HG03159 (cell line): ENCODE data around the gene ITGB8.

ENCODE experiments used
- ATAC-seq: cut with Tn5 transposase; IDR thresholded peaks from one replicate; pipeline ENCODE4 v1.9.1; 2021; ENCODE audit warnings: mild to moderate bottlenecking, moderate library complexity; ENCODE audit not compliant: unreplicated experiment

The ITGB8 gene

DNA sequence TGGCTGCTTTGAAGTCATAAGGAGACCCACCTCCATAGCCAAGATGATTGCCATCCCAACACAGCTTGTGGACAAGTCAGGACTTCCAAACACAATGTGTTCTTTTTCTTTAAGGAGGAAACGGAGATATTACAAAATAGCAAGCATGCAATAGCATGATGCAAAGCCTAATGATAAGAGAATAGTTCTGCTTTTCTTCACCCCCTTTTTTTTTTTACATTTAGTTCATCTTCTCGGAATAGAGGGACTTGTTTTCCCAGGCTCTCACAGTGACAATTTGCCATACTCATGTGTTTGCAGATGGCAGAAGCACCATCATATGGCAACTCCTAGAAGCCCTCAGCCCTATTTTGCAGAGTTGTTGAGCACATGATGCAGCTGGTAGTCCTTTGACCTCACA, 119.8 kb downstream of the ITGB8 start:
- ATAC-seq = no peak

DNA sequence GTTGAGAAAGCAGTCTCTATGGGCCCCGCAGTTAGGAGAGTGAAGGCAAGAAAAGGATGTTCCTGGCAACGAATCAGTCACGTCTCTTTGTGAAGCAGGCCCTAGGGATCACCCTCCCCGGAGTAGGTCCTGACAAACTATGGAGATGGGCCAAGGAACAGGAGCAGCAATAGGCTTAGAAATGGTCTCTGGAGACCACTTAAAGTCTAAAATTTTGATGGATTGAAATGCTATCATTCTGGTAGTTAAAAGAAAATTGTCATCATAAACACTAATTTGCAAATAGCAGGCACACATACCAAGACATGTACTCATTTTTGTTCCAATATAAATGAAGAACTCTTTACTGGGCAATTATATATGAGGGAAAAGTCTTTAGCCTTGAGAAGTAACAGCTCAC, 123.5 kb downstream of the ITGB8 start:
- no peak for ATAC-seq

DNA sequence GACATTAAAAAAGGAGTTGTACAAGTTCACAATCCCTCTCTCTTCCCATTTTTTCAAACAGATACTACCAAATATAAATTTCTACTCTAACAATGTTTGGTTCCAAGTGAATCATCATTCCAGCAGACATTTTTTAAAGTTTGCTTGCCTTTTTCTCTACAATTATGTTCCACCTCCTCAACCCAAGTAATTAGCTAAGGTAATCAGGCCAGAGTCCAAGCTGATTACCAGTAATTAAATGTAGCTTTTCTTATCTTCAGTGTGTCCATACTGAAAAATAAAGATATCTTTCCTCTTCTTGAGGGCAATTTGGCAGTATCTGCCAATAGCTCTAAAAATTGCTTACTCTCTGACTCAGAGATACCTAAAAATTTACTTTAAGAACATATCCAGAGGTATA, 126.0 kb downstream of the ITGB8 start:
- ATAC-seq = no peak

DNA sequence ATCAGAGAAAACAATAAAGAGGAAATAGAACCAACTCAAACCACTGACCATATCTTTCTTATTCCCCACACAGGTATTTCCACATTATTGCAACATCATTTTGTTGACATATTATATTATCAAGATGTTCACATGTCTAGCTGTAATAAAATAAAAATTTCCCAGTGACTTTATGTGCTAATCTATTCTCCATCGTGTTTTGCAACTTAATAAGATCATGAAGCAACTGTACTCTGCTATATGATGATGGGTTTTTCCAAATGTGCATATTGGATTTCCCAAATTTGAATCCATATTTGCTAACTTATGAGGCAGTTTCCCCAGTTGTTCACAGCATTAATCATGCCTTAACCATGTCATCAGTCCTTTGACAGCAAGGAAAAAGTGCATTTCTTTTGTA, 127.8 kb downstream of the ITGB8 start:
- no peak for ATAC-seq

DNA sequence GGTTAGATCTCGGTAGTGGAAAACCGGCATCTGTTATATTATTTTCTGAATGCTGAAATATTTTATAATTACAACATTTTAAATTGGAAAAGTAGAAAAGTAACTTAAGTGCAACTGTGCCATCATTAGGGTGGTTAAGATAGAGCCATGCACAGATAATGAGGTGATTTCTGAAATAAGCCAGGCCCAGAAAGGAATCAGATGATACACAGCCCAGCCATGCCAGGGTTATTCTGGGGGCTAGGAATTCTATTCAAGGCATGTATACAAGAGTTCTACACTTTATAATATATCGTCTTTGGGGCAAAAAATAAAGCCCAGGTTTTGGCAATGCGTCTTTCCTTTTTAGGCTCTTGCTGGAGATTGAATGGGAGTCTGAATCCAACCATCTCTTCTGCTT, 128.7 kb downstream of the ITGB8 start:
- no peak for ATAC-seq

DNA sequence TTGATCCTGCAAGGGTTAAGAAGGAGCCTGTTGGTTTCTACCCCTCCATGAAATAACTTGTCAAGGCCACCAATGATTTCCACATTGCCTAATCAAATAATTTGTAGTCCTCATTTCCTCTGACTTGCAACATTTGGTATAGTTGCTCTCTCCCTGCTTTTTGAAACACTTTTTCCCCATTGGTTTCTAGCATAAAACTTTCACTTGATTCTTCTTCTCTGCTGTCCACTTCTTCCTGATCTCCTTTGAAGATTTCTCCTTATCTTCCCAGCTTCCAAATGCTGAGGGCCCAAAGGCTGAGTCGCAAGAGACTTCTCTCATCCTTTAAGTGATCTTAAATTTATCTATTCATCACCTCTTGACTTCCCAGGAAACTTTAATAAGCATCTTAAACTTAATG, 134.2 kb downstream of the ITGB8 start:
- ATAC-seq = no peak
